Thyroid gland (tissue), 4 donors: ENCODE results near the gene TBL1XR1.

Experiments used
- POLR2A ChIP-seq, 2 donors: fragments of 450-650 bp; IDR thresholded peaks; one replicate each; pipeline ENCODE4 v1.6.1; 2017; ENCODE audit warnings: antibody characterized with exemption in 2 of 2, mild to moderate bottlenecking in 2 of 2, moderate library complexity in 1 of 2
- TF ChIP-seq, protein P1 (sequence below), 6 experiments: fragments of 200-600 bp in 3 of 6; fragments of 450-650 bp in 3 of 6; sonication (generic) in 3 of 6; IDR thresholded peaks; one replicate each; pipeline ENCODE4 v1.5.1; 2016 to 2019; ENCODE audit warnings: antibody characterized with exemption in 6 of 6, mild to moderate bottlenecking in 2 of 6, inconsistent platforms in 1 of 6, moderate library complexity in 1 of 6

GRCh38 chr3:177068967-177069366, 128.3 kb downstream of the TBL1XR1 start:
- TF ChIP-seq, protein P1, sequence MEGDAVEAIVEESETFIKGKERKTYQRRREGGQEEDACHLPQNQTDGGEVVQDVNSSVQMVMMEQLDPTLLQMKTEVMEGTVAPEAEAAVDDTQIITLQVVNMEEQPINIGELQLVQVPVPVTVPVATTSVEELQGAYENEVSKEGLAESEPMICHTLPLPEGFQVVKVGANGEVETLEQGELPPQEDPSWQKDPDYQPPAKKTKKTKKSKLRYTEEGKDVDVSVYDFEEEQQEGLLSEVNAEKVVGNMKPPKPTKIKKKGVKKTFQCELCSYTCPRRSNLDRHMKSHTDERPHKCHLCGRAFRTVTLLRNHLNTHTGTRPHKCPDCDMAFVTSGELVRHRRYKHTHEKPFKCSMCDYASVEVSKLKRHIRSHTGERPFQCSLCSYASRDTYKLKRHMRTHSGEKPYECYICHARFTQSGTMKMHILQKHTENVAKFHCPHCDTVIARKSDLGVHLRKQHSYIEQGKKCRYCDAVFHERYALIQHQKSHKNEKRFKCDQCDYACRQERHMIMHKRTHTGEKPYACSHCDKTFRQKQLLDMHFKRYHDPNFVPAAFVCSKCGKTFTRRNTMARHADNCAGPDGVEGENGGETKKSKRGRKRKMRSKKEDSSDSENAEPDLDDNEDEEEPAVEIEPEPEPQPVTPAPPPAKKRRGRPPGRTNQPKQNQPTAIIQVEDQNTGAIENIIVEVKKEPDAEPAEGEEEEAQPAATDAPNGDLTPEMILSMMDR (IDR thresholded peaks at IDR 0.05): no peak
- no peak for TF ChIP-seq POLR2A (IDR thresholded peaks at IDR 0.05)
